ENCODE results near the gene ARHGAP15.

ARHGAP15 gene

GRCh38 chr2:143209570-143210445 is 80.6 kb downstream of the ARHGAP15 start:
- no peak overlapping the region for H3K27ac ChIP-seq (replicated peaks)
- TF ChIP-seq REST (IDR thresholded peaks at IDR 0.05; ENCODE audit: insufficient replicate concordance, low read depth) (no peak), POLR2AphosphoS5 (IDR thresholded peaks at IDR 0.05; ENCODE audit: low read depth) (no peak), CTCF (IDR thresholded peaks at IDR 0.05; ENCODE audit: insufficient read depth, low read length) (no peak), SPI1 (IDR thresholded peaks at IDR 0.05; ENCODE audit: borderline replicate concordance, low read depth) (no peak), GABPA (IDR thresholded peaks at IDR 0.05; ENCODE audit: low read depth) (no peak)

GRCh38 chr2:143210446-143210819 is 81.2 kb downstream of the ARHGAP15 start:
- DNase-seq (ENCODE audit: low read depth in 1 of 2, low spot score in 1 of 2), result no peak
- TF ChIP-seq POLR2AphosphoS5 (IDR thresholded peaks at IDR 0.05; ENCODE audit: low read depth) (no peak), SPI1 (IDR thresholded peaks at IDR 0.05; ENCODE audit: borderline replicate concordance, low read depth) (no peak), GABPA (IDR thresholded peaks at IDR 0.05; ENCODE audit: low read depth) (no peak), CTCF (IDR thresholded peaks at IDR 0.05; ENCODE audit: insufficient read depth, low read length) (no peak), REST (IDR thresholded peaks at IDR 0.05; ENCODE audit: insufficient replicate concordance, low read depth) (no peak)
- Histone ChIP-seq H3K4me3 (replicated peaks; ENCODE audit: insufficient read depth, low read length) (no peak overlapping the region), H3K27ac (replicated peaks) (no peak overlapping the region), H3K27me3 (ENCODE audit: insufficient read depth, poor library complexity, severe bottlenecking) (no peaks in the 10 kb centered on the region)

More at GRCh38 chr2:143209570-143210445, 80.6 kb downstream of the ARHGAP15 start:
- DNase-seq (ENCODE audit: low read depth in 1 of 2, low spot score in 1 of 2), result no peak
- Histone ChIP-seq H3K4me3 (replicated peaks; ENCODE audit: insufficient read depth, low read length) (no peak overlapping the region), H3K27me3 (ENCODE audit: insufficient read depth, poor library complexity, severe bottlenecking) (no peaks in the 10 kb centered on the region)

GRCh38 chr2:143217512-143218115 is 88.4 kb downstream of the ARHGAP15 start:
- TF ChIP-seq SPI1 (IDR thresholded peaks at IDR 0.05; ENCODE audit: borderline replicate concordance, low read depth) (peak; percentile 52; the same call in 1 of the 2 replicates), POLR2AphosphoS5 (IDR thresholded peaks at IDR 0.05; ENCODE audit: low read depth) (no peak), GABPA (IDR thresholded peaks at IDR 0.05; ENCODE audit: low read depth) (no peak)
- H3K4me3 ChIP-seq (replicated peaks; ENCODE audit: insufficient read depth, low read length), result no peak overlapping the region
- peak overlapping the region; percentile 9; the same call in 1 of the 2 replicates for H3K27ac ChIP-seq (replicated peaks)
- DNase-seq (ENCODE audit: low read depth in 1 of 2, low spot score in 1 of 2), result peak; percentile 20 to 52
- H3K27me3 ChIP-seq (ENCODE audit: insufficient read depth, poor library complexity, severe bottlenecking), result no peaks in the 10 kb centered on the region

GRCh38 chr2:143218621-143219020 is 89.4 kb downstream of the ARHGAP15 start:
- no peak overlapping the region for H3K4me3 ChIP-seq (replicated peaks; ENCODE audit: insufficient read depth, low read length)
- no peak for DNase-seq (ENCODE audit: low read depth in 1 of 2, low spot score in 1 of 2)
- no peak overlapping the region for H3K27ac ChIP-seq (replicated peaks)
- H3K27me3 ChIP-seq (ENCODE audit: insufficient read depth, poor library complexity, severe bottlenecking), result no peaks in the 10 kb centered on the region
- TF ChIP-seq SPI1 (IDR thresholded peaks at IDR 0.05; ENCODE audit: borderline replicate concordance, low read depth) (no peak), GABPA (IDR thresholded peaks at IDR 0.05; ENCODE audit: low read depth) (no peak), POLR2AphosphoS5 (IDR thresholded peaks at IDR 0.05; ENCODE audit: low read depth) (no peak), REST (IDR thresholded peaks at IDR 0.05; ENCODE audit: insufficient replicate concordance, low read depth) (no peak), CTCF (IDR thresholded peaks at IDR 0.05; ENCODE audit: insufficient read depth, low read length) (no peak)

Measured in HL-60 (cell line).